ENCODE data around the gene ME3.
"Not testable (repeated sequence)": the region's sequence is repeated elsewhere in the genome, so short reads cannot be mapped to it uniquely, and the experiment has no call there.

Gene ME3

DNA sequence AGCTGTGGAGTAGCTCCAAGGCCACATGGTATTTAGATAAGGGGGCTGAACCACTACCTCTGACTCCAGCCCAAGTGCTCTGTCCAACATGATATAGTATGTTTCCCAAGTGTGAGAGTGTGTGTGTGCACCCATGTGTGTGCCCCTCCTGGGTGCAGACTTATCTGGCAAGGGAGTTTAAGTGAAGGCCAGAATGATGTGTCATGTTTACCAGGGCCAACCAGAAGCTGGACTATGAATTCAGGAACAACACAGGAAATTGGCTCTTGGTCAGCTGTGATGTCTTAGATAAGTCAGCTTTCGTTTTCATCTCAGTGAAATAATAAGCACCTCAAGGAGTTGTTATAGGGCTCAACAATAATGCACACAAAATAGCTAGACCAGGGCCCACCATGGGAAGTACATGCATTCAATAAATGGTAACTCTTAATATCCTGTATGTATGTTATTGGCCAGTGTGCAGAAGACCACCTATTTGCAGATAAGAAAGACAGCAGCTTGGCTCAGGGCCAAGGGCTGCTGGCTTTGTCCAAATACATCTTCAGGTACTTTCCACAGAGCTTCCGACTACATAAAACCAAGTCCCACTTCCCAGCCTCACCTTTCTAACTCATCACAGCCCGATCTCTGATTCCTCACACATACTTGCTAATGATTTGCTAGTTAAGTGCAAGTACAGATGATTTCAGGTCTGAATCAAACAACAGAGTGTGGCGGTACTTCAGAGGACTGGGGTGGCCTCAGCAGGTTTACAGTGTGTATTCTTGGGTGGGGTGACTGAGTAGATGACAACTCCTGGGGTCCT is 120.9 kb downstream of the ME3 start:
- no peak for DNase-seq

DNA sequence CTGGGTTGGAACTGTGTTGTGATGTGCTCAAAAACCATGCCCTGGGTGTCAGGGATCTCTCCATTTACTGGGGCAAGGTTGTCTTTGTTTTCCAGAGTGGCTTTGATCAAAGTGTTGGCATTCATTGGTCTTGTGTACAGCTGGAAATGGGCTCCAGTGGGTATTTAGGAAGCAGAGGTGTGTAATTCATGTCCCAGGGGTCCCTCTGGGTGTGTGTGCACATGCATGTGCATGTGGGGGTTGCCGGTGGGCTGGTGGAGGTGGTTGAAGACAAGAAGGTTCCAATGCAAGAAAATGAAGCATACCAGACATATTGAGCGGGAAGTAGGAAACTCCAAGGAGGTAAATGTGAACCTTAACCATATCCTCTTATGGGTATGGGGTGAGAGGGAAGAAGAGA is 121.7 kb downstream of the ME3 start:
- DNase-seq, result no peak

DNA sequence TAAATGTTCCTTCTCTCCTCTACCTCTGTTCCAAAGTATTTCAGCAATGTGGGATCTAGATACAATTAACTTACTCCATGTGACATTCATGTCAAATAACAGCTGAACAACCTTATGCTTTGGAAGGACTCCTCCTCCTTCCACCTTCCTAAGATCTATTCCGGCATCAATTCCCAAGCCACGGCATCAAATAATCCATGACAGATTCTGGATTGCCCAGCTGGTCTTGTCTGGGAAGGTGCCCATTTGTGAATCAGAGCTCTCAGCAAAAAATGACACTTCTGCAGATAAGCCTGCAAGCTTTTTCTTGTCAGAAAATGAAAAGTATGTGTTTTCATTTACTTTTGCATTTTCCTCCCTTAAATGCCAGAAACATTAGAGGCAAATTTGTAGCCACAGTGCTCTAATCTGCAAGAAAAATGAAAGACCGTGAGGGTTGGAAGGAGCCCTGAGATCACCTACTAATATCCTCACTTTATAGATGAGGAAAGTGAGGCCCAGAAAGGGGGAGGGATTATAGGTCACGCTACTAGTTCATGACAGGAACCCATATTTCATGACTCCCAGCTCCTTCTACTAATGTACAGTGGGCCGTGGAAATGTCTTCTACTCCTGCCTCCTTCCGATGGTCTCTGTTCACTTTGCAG is 124.0 kb downstream of the ME3 start:
- no peak for DNase-seq

DNA sequence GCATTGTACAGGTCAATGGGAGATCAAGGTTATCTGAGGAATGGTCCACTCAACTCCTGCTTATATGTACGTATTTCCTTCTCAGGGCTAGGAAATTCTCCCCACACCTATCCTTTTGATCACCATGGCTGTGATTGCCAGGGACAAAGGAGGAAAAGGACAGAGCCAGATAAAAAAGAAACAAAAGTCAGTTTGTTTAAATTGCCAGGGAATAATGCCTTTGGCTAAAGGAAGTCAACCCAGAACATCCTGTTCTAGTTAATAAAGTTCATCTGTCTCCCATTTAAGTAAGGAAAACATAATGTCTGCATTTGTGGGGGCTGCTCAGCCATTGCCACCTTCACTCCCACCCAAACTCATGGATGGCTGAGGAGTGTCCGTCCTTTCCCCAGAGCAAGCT is 124.7 kb downstream of the ME3 start:
- no peak for DNase-seq

DNA sequence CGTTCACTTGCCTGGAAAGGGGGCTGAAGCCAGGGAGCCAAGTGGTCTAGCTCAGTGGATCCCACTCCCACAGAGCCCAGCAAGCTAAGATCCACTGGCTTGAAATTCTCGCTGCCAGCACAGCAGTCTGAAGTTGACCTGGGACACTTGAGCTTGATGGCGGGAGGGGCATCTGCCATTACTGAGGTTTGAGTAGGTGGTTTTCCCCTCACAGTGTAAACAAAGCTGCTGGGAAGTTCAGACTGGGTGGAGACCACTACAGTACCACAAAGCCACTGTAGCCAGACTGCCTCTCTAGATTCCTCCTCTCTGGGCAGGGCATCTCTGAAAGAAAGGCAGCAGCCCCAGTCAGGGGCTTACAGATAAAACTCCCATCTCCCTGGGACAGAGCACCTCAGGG is 131.1 kb downstream of the ME3 start:
- not testable (repeated sequence) for DNase-seq

DNA sequence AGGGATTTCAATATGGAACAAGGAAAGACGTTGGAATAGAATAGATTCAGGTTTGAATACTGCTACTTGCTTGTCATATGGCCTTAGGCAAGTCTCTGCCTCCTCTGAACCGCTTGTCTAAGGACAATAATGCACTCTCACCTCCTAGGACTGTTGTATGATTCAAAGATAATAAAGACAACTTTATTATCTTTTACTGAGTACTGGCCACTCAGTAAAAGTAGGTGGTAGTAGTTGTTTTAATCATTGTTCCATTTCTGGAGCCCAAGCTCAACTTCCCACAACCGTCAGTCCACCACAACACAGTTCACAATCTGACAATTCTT is 134.2 kb downstream of the ME3 start:
- DNase-seq, result no peak

DNA sequence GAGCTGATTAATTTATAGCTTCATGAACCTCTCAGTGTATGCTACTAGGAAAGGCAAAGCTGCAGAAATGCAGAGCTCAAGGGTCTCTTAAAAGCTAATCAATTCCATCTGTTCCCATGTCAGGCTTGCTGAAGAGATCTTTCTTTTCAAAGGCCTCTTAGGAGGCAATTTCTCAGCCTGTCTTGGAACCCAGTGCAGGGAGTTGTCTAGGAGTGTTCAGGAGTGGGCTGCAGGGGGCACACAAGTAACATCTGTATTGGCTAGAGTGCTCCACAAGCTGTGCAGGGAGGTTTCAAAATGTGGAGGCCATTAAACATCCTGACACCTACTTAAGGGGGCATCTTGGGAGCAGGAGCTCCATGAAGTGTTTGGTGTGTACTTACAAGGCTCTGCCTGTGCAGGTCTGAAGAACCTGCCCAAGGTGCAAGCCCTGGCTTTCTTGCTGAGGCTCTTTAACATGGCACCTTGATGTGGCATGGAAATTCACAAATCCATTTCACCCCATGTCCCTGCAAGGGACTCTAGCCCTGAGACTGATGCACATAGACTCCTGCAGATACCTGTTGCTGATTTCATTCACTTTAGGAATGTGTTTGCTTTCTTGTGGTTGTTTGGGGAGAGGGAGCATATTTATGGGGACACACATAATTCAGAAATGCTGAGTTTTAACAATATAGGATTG is 134.7 kb downstream of the ME3 start:
- DNase-seq, result no peak

DNA sequence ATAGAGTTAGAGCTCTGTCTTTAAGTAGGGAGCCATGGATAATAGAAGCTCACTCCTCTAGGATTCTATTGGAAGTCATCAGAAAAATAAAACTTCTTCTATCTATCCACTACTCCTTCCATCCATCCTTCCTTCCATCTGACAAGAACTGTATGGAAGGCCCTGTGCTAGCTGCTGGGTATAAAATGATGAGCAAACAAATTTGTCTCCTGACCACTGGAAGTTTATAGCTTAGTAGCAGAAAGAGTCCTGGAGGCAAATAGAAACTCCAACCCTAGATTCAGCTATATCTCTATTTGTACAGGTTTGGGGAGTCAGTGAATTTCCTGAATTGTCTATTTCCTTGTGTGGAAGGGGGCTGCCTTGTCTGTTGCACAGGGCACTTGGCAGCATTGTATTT is 136.6 kb downstream of the ME3 start:
- DNase-seq, result no peak

DNA sequence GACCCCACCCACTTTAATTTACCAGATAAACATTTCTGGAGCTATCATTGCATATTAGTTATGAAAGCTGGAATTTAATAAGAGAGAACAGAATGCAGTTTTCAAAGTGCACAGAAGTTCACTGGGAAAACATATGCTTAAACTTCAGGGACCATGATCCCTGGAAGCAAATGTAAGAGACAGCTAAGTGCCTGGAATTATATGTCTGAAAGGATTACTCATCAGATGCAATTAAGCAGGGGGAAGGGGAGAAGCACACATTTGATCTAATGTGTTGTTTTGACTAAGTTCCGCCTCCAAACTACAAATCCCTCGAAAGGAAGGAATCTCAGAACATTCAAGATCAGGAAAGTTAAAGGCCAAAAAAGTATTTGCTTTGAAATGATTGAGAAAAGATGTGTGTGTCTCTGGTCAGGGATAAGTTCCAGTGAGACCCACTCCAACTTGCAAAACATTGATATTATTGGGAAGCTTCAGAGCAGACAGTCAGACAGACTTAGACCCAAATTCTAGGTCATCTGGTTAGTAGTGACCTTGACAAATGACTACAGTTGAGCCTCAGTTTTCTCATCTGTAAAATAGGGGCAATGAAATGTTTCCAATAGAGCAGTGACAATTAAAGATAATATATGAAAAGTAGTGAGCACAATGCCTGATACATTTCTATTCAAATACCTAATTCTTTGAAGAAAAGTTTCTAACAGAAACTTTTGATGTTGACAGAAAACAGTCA is 147.6 kb downstream of the ME3 start:
- DNase-seq, result no peak

DNA sequence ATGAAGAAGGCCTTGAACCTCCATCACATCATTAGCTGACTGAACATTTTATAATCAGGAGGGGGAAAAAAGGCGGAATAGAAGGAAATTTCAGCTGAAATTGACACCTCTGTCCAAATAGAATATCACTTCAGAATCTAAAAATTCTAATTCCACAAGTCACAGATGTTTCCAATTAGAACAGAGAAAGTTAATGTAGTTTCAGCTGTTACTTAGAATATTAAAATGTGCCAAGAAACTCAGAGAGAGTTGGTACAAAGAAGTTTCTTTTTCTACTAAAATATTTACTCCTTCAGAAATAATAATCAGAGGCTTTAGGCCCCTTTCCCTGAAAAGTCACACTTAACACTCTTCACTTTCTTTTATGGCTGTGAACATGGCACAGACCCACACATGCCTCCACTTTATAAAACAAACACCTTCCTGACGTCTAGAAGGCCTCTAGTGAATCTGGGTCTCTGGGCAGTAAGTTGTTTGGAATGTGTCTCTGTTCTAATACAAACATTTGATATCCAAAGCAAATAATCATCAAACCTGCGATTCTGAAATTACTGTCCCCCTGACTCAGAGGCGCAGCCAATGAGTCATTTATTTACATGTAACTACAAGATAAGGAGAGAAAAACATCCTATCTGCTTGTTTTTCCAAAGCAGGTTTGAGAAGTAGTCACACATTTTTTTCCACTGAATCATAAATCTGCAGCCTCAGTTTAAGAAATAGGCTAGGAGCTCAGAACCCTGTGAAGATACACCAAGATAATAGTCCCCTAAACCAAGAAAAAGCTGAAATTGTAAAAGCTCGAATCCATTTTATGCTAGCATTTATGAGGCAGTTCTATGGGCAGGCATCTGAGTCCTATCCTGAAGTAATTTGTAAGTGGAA is 148.4 kb downstream of the ME3 start:
- DNase-seq, result no peak

DNA sequence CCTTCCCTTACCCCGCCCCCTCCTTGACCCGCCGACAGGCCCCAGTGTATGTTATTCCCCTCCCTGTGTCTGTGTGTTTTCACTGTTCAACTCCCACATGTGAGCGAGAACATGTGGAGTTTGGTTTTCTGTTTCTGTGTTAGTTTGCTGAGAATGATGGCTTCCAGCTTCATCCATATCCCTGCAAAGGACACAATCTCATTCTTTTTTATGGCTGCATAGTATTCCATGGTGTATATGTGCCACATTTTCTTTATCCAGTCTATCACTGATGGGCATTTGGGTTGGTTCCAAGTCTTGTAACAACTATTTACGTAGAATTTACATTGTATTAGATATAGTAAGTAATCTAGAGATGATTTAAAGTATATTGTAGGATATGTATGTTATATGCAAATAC is 149.9 kb downstream of the ME3 start:
- DNase-seq, result not testable (repeated sequence)

DNA sequence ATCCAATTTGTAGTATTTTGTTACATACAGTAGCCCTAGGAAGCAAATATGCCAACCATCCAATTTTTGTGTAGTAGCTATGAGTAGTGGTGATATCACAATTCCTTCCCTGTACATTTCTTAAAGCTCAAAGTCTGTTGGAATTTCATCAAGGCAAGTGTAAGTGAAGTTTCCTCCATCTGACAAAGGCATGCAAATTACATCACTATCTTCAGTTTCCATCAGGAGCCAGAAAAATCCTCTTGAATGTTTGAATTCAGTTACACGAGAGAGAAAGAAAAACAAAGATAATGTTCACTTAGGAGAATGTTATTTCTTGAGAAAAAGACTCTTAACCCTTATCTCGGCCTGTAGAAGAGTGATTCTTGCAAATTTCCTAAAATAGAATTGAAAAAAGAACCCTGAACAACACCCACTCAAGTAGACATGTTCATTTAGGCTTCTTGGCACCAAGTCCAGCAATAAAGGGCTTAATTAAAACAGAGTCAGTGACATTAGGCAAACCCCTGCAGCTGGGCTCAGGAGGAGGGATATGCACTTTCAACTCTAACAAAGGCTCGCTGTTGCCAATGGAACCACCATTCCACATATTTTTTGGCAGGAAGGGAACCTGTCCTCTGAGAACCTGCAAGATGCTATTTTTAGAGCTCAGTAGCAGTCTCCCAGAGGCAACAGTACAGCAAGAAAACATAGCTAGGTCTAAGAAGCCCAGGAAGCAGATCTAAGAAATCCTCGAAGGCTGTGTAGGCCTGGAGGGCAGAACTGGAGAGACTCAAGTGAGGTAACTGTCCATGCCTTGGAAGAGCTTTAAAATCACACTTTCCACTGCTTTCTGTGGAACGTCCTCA is 153.1 kb downstream of the ME3 start:
- no peak for DNase-seq

DNA sequence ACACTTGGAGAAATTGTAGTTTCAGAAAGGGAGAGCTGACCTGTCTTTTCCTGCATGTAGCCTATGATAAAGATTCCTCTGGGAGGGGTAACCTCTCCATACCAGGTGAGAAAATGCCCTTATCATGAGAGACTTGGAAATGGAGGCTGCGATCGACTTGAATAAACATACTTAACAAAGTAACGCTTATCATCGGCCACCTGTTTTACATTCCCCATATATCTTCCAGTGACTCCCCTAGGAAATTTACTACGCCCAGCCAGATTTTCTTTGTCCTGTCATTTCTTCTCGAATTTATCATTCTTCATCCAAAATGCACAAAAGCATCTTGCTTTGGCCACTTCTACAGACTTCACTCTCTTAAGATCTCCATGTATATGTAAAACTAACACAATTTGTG is 154.2 kb downstream of the ME3 start:
- no peak for DNase-seq

DNA sequence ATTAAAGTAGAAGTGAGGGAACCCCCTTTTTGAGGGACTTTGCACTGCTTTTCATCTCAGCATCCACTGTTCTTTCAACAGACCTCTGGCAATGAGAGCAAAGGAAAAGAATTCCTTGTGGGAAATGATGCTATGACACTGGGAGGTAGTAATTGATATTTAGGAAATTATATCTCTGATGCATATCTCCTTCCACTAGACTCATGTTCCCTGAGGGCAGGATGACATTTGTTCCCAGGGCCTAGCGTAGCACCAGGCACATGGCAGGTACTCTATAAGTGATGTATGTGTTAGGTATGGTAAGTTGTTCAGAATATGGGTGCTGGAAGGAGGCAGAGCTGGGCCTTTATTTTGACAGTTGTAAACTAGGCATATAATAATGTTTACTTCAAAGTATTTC is 154.9 kb downstream of the ME3 start:
- no peak for DNase-seq

DNA sequence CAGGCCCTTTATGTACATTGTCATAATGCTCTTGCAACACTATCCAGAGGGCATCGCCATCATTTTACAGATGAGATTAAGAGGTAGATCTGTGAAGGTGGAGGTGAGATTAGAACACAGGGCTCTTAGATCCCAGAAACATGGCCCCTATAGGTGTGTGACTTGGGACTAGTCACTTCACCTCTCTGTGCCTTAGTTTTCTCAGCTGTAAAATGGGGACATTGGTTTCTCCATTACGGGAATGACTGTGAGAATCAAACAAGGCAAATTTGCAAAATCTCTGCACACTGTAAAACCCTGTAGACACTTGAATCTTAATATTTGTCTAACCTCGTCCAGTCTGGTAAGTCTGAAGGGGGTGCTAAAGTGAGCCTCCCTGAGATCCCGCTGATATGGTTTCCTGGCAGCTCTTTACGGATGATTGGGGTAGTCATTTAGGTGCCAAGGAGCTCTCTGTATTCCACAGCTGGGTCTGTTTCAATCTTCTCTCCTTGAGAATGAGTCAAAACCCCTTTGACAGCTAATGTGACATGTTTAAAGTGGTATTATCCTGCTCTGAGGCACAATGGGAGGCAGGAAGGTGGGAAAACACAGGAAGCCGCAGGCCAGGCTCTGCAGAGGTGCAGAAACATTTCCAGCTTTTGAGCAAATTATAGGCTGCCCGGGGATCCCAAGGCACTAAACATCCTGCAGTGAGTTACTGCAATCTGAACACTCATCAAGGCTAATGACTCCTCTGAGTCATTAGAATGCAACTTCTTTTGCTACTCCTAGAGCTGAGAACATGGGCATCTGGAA is 156.9 kb downstream of the ME3 start:
- DNase-seq, result no peak

DNA sequence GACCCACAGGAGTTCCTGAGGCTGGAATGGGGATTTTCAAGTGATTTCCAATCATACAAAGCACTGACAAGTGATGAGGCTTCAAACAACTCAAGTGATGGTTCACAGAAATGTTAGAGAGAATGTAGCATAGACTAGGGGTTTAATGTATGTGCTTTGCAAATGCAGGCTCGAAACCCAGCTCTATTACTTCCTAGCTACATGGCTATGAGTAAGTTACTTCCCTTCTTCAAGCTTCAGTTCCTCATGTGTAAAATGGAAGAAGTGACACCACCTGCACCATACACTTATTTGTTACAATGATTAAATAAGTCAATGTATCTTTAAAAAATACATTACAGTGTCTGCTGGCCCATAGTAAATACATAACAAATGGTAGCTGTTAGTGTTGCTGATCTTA is 158.0 kb downstream of the ME3 start:
- no peak for DNase-seq

DNA sequence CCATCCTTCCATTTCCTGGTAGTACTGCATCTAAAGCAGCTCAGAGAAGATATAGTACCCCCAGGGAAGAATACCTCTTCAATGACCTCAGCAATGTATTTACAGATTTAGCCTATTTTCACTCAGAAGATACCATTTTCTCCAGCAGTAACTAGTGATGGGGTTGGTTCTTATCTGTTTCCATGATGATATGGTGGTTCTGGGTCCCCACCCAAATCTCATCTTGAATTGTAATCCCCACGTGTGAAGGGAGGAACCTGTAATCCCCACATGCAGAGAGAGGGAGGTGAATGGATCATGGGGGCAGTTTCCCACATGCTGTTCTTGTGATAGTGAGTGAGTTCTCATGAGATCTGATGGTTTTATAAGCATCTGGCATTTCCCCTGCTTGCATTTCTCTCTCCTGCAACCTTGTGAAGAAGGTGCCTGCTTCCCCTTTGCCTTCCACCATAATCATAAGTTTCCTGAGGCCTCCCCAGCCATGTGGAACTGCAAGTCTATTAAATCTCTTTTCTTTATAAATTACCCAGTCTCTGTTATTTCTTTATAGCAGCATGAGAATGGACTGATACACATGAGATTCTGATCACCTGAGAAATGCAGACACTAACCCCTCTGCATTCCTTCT is 158.6 kb downstream of the ME3 start:
- DNase-seq, result no peak

DNA sequence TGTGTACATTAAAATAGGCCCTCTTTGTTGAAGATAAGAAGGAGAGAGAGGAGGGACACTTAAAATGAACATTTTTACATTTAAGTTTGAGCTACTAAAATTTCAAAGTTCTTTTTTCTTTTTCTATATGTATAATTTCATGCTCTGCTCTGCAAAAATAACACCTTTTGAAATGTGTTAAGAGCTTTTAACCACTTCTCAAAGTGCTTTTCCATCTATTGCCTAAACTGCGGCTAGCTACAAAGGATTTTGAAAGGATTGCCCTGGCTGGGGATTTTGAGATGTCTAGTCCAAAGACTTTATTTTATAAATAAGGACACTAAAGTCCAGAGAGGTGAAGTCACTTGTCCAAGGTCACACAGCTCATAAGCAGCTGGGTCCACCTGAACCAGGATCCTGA is 159.3 kb downstream of the ME3 start:
- DNase-seq, result no peak

DNA sequence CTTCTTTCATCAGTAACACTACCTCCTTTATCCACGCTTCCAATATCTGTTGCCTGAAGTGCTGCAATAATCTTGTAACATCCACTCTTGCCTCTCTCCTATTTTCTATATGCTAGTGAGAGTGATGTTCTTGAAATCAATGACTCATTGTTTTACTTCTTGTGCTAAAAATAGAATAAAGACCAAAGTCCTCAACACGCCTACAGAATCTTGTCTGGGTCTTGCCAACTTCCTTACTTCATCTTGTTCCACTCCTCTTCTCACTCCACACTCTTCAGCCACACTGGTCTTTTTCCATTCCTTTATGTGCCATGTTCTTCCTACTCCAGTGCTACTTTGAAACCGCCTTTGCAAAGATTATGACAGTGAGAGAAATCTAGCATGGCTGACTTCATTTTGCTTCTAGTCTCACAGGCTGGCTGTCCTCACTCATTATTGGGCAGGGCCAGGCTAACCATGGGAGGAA is 161.3 kb downstream of the ME3 start:
- no peak for DNase-seq

DNA sequence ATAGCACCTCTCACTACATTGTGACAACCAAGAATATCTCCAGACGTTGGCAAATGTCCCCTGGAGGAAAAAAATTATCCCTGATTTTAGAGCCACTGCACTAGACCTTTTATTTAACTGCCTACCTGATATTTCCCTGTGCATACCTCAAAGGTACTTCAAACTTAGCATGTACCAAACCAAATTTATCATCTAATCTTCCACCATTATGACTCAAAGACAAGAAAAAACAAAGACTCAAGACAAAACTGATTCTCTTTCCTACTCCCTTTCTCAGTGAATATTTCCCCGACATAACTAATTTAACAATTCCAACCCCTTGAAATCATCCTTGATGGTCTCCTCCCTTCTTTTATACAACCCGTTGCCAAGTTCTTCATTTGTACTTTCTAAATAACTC is 161.7 kb downstream of the ME3 start:
- no peak for DNase-seq

Data from NCI-H1930 (cell line).